Measurements from ENCODE around the gene ARHGEF39. TPM values are rescaled to one million over a fixed set of nuclear protein-coding genes. Genes with fewer than 3 reads are reported as not detected.

Gene ARHGEF39
- total RNA-seq, 1 donor from 2014 or later = 1.0 TPM

DNA sequence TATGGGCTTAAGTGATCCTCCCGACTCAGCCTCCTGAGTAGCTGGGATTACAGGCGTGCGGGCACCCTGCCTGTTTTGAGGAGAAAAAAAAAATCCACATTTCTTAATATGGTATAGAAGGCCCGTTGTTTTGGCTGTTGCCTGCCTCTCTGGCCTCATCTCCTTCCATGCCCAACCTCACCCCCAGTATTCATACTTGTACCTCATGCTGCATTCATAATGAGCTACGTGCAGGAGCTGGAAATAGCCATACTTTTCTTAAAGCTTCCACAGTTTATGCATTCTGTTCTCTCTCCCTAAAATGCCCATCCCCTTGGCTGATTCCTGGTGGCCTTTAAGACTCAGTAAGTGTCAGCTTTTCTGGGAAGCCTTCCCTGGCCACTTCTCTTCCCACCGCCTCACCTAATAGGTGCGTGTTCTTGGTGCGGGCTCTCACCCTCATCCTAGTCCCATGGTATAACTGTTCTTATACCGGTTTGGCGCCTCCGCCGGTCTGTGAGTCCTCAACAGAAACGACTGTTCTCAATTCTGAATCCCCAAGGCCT, 26.8 kb upstream of the ARHGEF39 start:
- Histone ChIP-seq H3K27ac (ENCODE audit: low read depth, low read length) (peak overlapping the region; percentile 78), H3K36me3 (ENCODE audit: insufficient read depth, low read length) (peaks cover 28% of the 10 kb centered on the region), H3K4me2 (ENCODE audit: low read length) (peak overlapping the region; percentile 100), H3K79me2 (ENCODE audit: insufficient read depth, low read length) (peaks cover 36% of the 10 kb centered on the region), H3K27me3 (ENCODE audit: insufficient read depth, low read length) (no peaks in the 10 kb centered on the region), H3K4me1 (ENCODE audit: insufficient read depth, low read length) (peaks cover 33% of the 10 kb centered on the region), H4K20me1 (ENCODE audit: insufficient read depth, low read length) (peaks cover 42% of the 10 kb centered on the region), H2AFZ (ENCODE audit: low read depth, low read length) (no peak overlapping the region), H3K9ac (ENCODE audit: low read length) (peak overlapping the region; percentile 96), H3K9me3 (ENCODE audit: insufficient read depth, low read depth, low read length) (no peaks in the 10 kb centered on the region), H3K4me3 (ENCODE audit: insufficient read depth, low read depth, low read length) (peak overlapping the region; percentile 56)
- no peaks in the 10 kb centered on the region for H3K9me3 Mint-ChIP-seq (ENCODE audit: unreplicated experiment)
- H3K27ac Mint-ChIP-seq (ENCODE audit: unreplicated experiment) = peak overlapping the region; percentile 79
- TF ChIP-seq, protein P1, sequence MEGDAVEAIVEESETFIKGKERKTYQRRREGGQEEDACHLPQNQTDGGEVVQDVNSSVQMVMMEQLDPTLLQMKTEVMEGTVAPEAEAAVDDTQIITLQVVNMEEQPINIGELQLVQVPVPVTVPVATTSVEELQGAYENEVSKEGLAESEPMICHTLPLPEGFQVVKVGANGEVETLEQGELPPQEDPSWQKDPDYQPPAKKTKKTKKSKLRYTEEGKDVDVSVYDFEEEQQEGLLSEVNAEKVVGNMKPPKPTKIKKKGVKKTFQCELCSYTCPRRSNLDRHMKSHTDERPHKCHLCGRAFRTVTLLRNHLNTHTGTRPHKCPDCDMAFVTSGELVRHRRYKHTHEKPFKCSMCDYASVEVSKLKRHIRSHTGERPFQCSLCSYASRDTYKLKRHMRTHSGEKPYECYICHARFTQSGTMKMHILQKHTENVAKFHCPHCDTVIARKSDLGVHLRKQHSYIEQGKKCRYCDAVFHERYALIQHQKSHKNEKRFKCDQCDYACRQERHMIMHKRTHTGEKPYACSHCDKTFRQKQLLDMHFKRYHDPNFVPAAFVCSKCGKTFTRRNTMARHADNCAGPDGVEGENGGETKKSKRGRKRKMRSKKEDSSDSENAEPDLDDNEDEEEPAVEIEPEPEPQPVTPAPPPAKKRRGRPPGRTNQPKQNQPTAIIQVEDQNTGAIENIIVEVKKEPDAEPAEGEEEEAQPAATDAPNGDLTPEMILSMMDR (IDR thresholded peaks at IDR 0.05; ENCODE audit: insufficient read depth, low read depth, low read length) = no peak
- TF ChIP-seq EZH2 (IDR thresholded peaks at IDR 0.05; ENCODE audit: insufficient read depth, low read length) = no peak
- H3K4me1 Mint-ChIP-seq (ENCODE audit: low read depth, unreplicated experiment) = peaks cover 10% of the 10 kb centered on the region
- no peak for DNase-seq (ENCODE audit: low read depth)
- no peaks in the 10 kb centered on the region for H3K27me3 Mint-ChIP-seq (ENCODE audit: low read depth, unreplicated experiment)
- peak overlapping the region; percentile 85 for H3K4me3 Mint-ChIP-seq (ENCODE audit: unreplicated experiment)
- peaks cover 22% of the 10 kb centered on the region for H3K36me3 Mint-ChIP-seq (ENCODE audit: low read depth, unreplicated experiment)
- FAIRE-seq = no peak

DNA sequence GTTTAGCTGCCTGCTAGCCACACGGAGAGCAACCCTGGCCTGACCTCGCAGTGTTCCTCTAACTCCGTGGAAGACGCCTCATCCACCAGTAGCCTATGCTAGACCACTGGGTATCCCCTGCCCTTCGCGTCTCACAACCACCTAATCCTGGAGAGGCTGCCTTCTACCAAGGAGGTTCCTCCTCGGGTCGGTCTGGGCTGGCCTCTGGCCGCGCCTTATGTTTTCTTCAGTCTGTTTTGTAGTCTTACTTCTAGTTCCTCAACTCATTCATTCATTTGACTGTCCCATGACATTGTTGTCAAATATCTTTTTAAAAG, 26.3 kb upstream of the ARHGEF39 start:
- Histone ChIP-seq H3K4me3 (ENCODE audit: insufficient read depth, low read depth, low read length) (peak overlapping the region; percentile 56), H3K27ac (ENCODE audit: low read depth, low read length) (peak overlapping the region; percentile 78), H3K9me3 (ENCODE audit: insufficient read depth, low read depth, low read length) (no peaks in the 10 kb centered on the region), H3K36me3 (ENCODE audit: insufficient read depth, low read length) (peaks cover 28% of the 10 kb centered on the region), H2AFZ (ENCODE audit: low read depth, low read length) (no peak overlapping the region), H3K4me1 (ENCODE audit: insufficient read depth, low read length) (peaks cover 38% of the 10 kb centered on the region), H3K4me2 (ENCODE audit: low read length) (peak overlapping the region; percentile 100), H3K79me2 (ENCODE audit: insufficient read depth, low read length) (peaks cover 41% of the 10 kb centered on the region), H3K27me3 (ENCODE audit: insufficient read depth, low read length) (no peaks in the 10 kb centered on the region), H4K20me1 (ENCODE audit: insufficient read depth, low read length) (peaks cover 42% of the 10 kb centered on the region), H3K9ac (ENCODE audit: low read length) (peak overlapping the region; percentile 96)
- Mint-ChIP-seq H3K9me3 (ENCODE audit: unreplicated experiment) (no peaks in the 10 kb centered on the region), H3K27ac (ENCODE audit: unreplicated experiment) (peak overlapping the region; percentile 79), H3K36me3 (ENCODE audit: low read depth, unreplicated experiment) (peaks cover 19% of the 10 kb centered on the region), H3K4me1 (ENCODE audit: low read depth, unreplicated experiment) (peaks cover 14% of the 10 kb centered on the region), H3K4me3 (ENCODE audit: unreplicated experiment) (peak overlapping the region; percentile 85), H3K27me3 (ENCODE audit: low read depth, unreplicated experiment) (no peaks in the 10 kb centered on the region)
- TF ChIP-seq EZH2 (IDR thresholded peaks at IDR 0.05; ENCODE audit: insufficient read depth, low read length) = no peak
- TF ChIP-seq, protein P1 (IDR thresholded peaks at IDR 0.05; ENCODE audit: insufficient read depth, low read depth, low read length) = no peak
- no peak for FAIRE-seq
- DNase-seq (ENCODE audit: low read depth) = no peak

DNA sequence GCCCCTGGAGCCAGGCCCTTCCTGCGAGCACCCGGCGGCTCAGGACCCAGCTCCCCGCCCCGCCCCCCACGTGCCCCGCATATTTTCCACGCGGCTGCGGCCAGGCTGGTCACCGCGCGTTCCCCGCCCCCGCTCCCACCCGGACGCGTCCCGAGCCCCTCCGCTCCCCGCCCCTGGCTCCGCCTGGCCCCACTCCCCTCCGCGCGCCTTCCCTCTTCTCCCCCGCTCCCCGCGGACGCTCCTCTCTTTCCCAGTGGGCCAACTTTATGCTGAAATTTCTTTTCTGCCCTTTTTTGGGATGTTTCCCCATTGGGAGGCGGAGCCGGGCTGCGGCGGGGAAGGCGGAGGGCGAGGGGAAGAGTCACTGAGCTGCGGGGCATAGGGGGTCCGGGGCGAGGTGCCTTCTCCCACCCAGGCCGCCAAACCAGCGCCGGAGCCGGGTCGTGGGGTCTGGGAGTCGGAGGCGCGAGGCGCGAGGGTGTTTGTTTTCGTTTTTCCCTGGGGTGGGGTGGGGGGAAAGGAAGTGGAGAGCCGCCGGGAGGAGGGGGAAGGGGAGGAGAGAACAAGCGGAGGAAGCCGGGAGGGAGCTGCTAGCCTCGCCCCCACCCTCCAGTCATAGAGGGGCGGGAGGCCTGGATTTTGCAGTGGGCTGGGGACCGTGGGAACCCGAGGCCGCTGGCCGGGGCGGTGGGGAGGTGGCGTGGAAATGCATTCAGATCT, 25.8 kb upstream of the ARHGEF39 start:
- Mint-ChIP-seq H3K4me3 (ENCODE audit: unreplicated experiment) (peak overlapping the region; percentile 85), H3K9me3 (ENCODE audit: unreplicated experiment) (no peaks in the 10 kb centered on the region), H3K27me3 (ENCODE audit: low read depth, unreplicated experiment) (no peaks in the 10 kb centered on the region), H3K4me1 (ENCODE audit: low read depth, unreplicated experiment) (peaks cover 17% of the 10 kb centered on the region), H3K27ac (ENCODE audit: unreplicated experiment) (peak overlapping the region; percentile 79), H3K36me3 (ENCODE audit: low read depth, unreplicated experiment) (peaks cover 18% of the 10 kb centered on the region)
- no peak overlapping the region for H2AFZ ChIP-seq (ENCODE audit: low read depth, low read length)
- H4K20me1 ChIP-seq (ENCODE audit: insufficient read depth, low read length) = peaks cover 42% of the 10 kb centered on the region
- DNase-seq (ENCODE audit: low read depth) (peak; percentile 72), FAIRE-seq (no peak)
- H3K4me3 ChIP-seq (ENCODE audit: insufficient read depth, low read depth, low read length) = peak overlapping the region; percentile 97
- H3K4me1 ChIP-seq (ENCODE audit: insufficient read depth, low read length) = peaks cover 36% of the 10 kb centered on the region
- H3K79me2 ChIP-seq (ENCODE audit: insufficient read depth, low read length) = peaks cover 46% of the 10 kb centered on the region
- peak overlapping the region; percentile 100 for H3K4me2 ChIP-seq (ENCODE audit: low read length)
- H3K9ac ChIP-seq (ENCODE audit: low read length) = peak overlapping the region; percentile 96
- H3K9me3 ChIP-seq (ENCODE audit: insufficient read depth, low read depth, low read length) = no peaks in the 10 kb centered on the region
- H3K27me3 ChIP-seq (ENCODE audit: insufficient read depth, low read length) = no peaks in the 10 kb centered on the region
- peak overlapping the region; percentile 78 for H3K27ac ChIP-seq (ENCODE audit: low read depth, low read length)
- H3K36me3 ChIP-seq (ENCODE audit: insufficient read depth, low read length) = peaks cover 25% of the 10 kb centered on the region
- TF ChIP-seq EZH2 (IDR thresholded peaks at IDR 0.05; ENCODE audit: insufficient read depth, low read length) = no peak
- TF ChIP-seq, protein P1 (IDR thresholded peaks at IDR 0.05; ENCODE audit: insufficient read depth, low read depth, low read length) = no peak
